Measurements from ENCODE around the gene ABHD11.

GRCh38 chr7:73717025-73717807, 21.4 kb downstream of the ABHD11 start:
- no peak for TF ChIP-seq CTCF (IDR thresholded peaks at IDR 0.05)
- TF ChIP-seq POLR2A (IDR thresholded peaks at IDR 0.05), result no peak

All from body of pancreas (tissue), 4 donors.